OCI-LY3 (cell line): Measurements from ENCODE around the gene RMI2.

Experiments
- EZH2phosphoT487 ChIP-seq: fragments of 200-600 bp; shearing (Covaris generic); IDR thresholded peaks from 2 replicates; pipeline ENCODE4 v1.6.1; 2018; ENCODE audit warnings: antibody characterized with exemption, mixed run types, low read depth
- TF ChIP-seq, protein P1 (sequence below): fragments of 200-600, 300-600 bp; sonication (generic); IDR thresholded peaks from 2 replicates; pipeline ENCODE4 v1.5.1; 2014; ENCODE audit warnings: antibody characterized with exemption, low read length, low read depth

- TF ChIP-seq, protein P1, sequence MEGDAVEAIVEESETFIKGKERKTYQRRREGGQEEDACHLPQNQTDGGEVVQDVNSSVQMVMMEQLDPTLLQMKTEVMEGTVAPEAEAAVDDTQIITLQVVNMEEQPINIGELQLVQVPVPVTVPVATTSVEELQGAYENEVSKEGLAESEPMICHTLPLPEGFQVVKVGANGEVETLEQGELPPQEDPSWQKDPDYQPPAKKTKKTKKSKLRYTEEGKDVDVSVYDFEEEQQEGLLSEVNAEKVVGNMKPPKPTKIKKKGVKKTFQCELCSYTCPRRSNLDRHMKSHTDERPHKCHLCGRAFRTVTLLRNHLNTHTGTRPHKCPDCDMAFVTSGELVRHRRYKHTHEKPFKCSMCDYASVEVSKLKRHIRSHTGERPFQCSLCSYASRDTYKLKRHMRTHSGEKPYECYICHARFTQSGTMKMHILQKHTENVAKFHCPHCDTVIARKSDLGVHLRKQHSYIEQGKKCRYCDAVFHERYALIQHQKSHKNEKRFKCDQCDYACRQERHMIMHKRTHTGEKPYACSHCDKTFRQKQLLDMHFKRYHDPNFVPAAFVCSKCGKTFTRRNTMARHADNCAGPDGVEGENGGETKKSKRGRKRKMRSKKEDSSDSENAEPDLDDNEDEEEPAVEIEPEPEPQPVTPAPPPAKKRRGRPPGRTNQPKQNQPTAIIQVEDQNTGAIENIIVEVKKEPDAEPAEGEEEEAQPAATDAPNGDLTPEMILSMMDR: no peak
- no peak for TF ChIP-seq EZH2phosphoT487
Measured at GRCh38 chr16:11306997-11307638, 38.1 kb upstream of the RMI2 start.
